ENCODE results near the gene CPSF4L. TPM values are rescaled to one million over a fixed set of nuclear protein-coding genes. Genes with fewer than 3 reads are reported as not detected.

The CPSF4L gene
- total RNA-seq, 2 experiments from 2014 or later: not detected

GRCh38 chr17:73285916-73286862, 24.5 kb upstream of the CPSF4L start:
- Mint-ChIP-seq H3K9me3 (no peaks in the 10 kb centered on the region), H3K4me1 (ENCODE audit: low read depth) (peaks cover 5% of the 10 kb centered on the region), H3K27ac (no peak overlapping the region), H3K36me3 (ENCODE audit: low read depth) (no peaks in the 10 kb centered on the region), H3K4me3 (no peak overlapping the region), H3K27me3 (ENCODE audit: low read depth) (no peaks in the 10 kb centered on the region)
- CTCF ChIA-PET: no interaction called here
- DNase-seq: no peak
- intact Hi-C loops (cut with micrococcal nuclease): no loop called here

- no peak for DNase-seq
- no peaks in the 10 kb centered on the region for H3K27me3 Mint-ChIP-seq (ENCODE audit: low read depth)
- CTCF ChIA-PET: no interaction called here
- peaks cover 2% of the 10 kb centered on the region for H3K4me1 Mint-ChIP-seq (ENCODE audit: low read depth)
- H3K4me3 Mint-ChIP-seq: no peak overlapping the region
- intact Hi-C loops (cut with micrococcal nuclease): no loop called here
- no peaks in the 10 kb centered on the region for H3K36me3 Mint-ChIP-seq (ENCODE audit: low read depth)
- no peaks in the 10 kb centered on the region for H3K9me3 Mint-ChIP-seq
- H3K27ac Mint-ChIP-seq: no peak overlapping the region
Measured at GRCh38 chr17:73285603-73285908, 23.9 kb upstream of the CPSF4L start.

DNA sequence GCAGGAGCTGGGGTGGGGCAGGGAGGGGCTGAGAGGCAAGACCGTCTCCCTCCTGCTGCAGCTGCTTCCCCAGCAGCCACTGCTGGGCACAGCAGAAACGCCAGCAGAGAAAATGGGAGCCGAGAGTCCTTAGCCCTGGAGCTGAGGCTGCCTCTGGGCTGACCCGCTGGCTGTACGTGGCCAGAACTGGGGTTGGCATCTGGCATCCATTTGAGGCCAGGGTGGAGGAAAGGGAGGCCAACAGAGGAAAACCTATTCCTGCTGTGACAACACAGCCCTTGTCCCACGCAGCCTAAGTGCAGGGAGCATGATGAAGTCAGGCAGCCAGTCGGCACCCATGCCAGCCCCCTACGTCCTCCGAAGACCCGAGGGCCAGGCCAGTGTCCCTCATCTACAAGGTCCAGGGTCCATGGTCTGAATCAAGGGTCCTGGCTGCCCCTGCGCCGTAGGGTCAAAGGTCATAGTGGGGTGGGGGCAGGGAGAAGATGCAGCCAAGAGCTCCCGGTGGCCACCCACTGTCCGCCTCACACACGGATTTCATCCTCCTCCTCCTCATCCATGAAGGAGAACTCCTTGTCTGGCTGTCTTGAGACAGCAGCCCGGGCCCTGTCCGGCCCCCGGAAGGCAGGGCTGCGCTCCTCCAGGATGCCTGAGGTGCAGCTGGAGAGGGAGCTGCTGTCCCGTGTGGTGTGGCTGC, 23.4 kb upstream of the CPSF4L start:
- no peaks in the 10 kb centered on the region for H3K9me3 Mint-ChIP-seq
- no peaks in the 10 kb centered on the region for H3K4me1 Mint-ChIP-seq (ENCODE audit: low read depth)
- no peaks in the 10 kb centered on the region for H3K27me3 Mint-ChIP-seq (ENCODE audit: low read depth)
- DNase-seq: no peak
- H3K27ac Mint-ChIP-seq: no peak overlapping the region
- no peaks in the 10 kb centered on the region for H3K36me3 Mint-ChIP-seq (ENCODE audit: low read depth)
- CTCF ChIA-PET: no interaction called here
- intact Hi-C loops (cut with micrococcal nuclease): no loop called here
- H3K4me3 Mint-ChIP-seq: no peak overlapping the region

- H3K27ac Mint-ChIP-seq: no peak overlapping the region
- no peaks in the 10 kb centered on the region for H3K27me3 Mint-ChIP-seq (ENCODE audit: low read depth)
- H3K4me1 Mint-ChIP-seq (ENCODE audit: low read depth): no peaks in the 10 kb centered on the region
- H3K36me3 Mint-ChIP-seq (ENCODE audit: low read depth): no peaks in the 10 kb centered on the region
- H3K9me3 Mint-ChIP-seq: no peaks in the 10 kb centered on the region
- intact Hi-C loops (cut with micrococcal nuclease): no loop called here
- H3K4me3 Mint-ChIP-seq: no peak overlapping the region
- DNase-seq: no peak
- CTCF ChIA-PET: no interaction called here
Measured at GRCh38 chr17:73284354-73284753, 22.7 kb upstream of the CPSF4L start.

GRCh38 chr17:73283841-73284282, 22.2 kb upstream of the CPSF4L start:
- no peaks in the 10 kb centered on the region for H3K36me3 Mint-ChIP-seq (ENCODE audit: low read depth)
- DNase-seq: no peak
- H3K4me1 Mint-ChIP-seq (ENCODE audit: low read depth): no peaks in the 10 kb centered on the region
- no peak overlapping the region for H3K4me3 Mint-ChIP-seq
- H3K27ac Mint-ChIP-seq: no peak overlapping the region
- CTCF ChIA-PET: no interaction called here
- H3K27me3 Mint-ChIP-seq (ENCODE audit: low read depth): no peaks in the 10 kb centered on the region
- H3K9me3 Mint-ChIP-seq: no peaks in the 10 kb centered on the region
- intact Hi-C loops (cut with micrococcal nuclease): no loop called here

DNA sequence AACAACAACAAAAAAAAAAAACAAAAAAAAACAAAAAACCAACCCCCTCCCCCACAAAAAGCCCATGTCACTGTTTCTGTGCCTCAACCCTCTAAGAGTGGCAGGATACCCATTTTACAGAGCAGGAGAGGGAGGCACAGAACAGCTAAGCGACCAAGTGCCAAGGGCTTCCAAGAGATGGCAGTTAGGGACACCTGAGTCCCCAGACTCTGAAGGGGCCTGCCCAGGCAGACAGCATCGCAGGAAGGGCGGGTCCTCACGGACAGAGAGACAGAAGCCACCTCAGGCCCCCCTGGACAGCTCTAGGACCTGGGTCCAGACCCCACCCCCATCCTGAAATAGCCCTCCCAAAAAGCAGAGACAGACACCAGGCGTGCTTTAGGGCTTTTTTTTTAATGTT, 21.6 kb upstream of the CPSF4L start:
- no peaks in the 10 kb centered on the region for H3K4me1 Mint-ChIP-seq (ENCODE audit: low read depth)
- CTCF ChIA-PET: no interaction called here
- intact Hi-C loops (cut with micrococcal nuclease): no loop called here
- no peaks in the 10 kb centered on the region for H3K9me3 Mint-ChIP-seq
- DNase-seq: no peak
- H3K36me3 Mint-ChIP-seq (ENCODE audit: low read depth): no peaks in the 10 kb centered on the region
- no peak overlapping the region for H3K4me3 Mint-ChIP-seq
- H3K27ac Mint-ChIP-seq: no peak overlapping the region
- no peaks in the 10 kb centered on the region for H3K27me3 Mint-ChIP-seq (ENCODE audit: low read depth)

GRCh38 chr17:73282629-73283028, 20.9 kb upstream of the CPSF4L start:
- intact Hi-C loops (cut with micrococcal nuclease): no loop called here
- no peak overlapping the region for H3K4me3 Mint-ChIP-seq
- no peak overlapping the region for H3K27ac Mint-ChIP-seq
- no peaks in the 10 kb centered on the region for H3K9me3 Mint-ChIP-seq
- H3K4me1 Mint-ChIP-seq (ENCODE audit: low read depth): no peaks in the 10 kb centered on the region
- H3K27me3 Mint-ChIP-seq (ENCODE audit: low read depth): no peaks in the 10 kb centered on the region
- CTCF ChIA-PET: no interaction called here
- H3K36me3 Mint-ChIP-seq (ENCODE audit: low read depth): no peaks in the 10 kb centered on the region
- no peak for DNase-seq

GRCh38 chr17:73281928-73282327, 20.2 kb upstream of the CPSF4L start:
- intact Hi-C loops (cut with micrococcal nuclease): no loop called here
- CTCF ChIA-PET: interaction anchor here (3.0 kb wide), 1 partner anchor 27 kb away, joined by 13 read pairs; no protein-coding TSS in a partner anchor
- DNase-seq: no peak
- Mint-ChIP-seq H3K27ac (no peak overlapping the region), H3K27me3 (ENCODE audit: low read depth) (no peaks in the 10 kb centered on the region), H3K4me3 (no peak overlapping the region), H3K9me3 (no peaks in the 10 kb centered on the region), H3K4me1 (ENCODE audit: low read depth) (no peaks in the 10 kb centered on the region), H3K36me3 (ENCODE audit: low read depth) (no peaks in the 10 kb centered on the region)

GRCh38 chr17:73280191-73280590, 18.5 kb upstream of the CPSF4L start:
- no peaks in the 10 kb centered on the region for H3K4me1 Mint-ChIP-seq (ENCODE audit: low read depth)
- CTCF ChIA-PET: interaction anchor here (3.0 kb wide), 1 partner anchor 25 kb away, joined by 13 read pairs; no protein-coding TSS in a partner anchor
- no peak for DNase-seq
- no peaks in the 10 kb centered on the region for H3K9me3 Mint-ChIP-seq
- H3K27me3 Mint-ChIP-seq (ENCODE audit: low read depth): peaks cover 2% of the 10 kb centered on the region
- intact Hi-C loops (cut with micrococcal nuclease): no loop called here
- H3K27ac Mint-ChIP-seq: no peak overlapping the region
- H3K4me3 Mint-ChIP-seq: no peak overlapping the region
- H3K36me3 Mint-ChIP-seq (ENCODE audit: low read depth): no peaks in the 10 kb centered on the region

- no peaks in the 10 kb centered on the region for H3K36me3 Mint-ChIP-seq (ENCODE audit: low read depth)
- CTCF ChIA-PET: interaction anchor here (3.0 kb wide), 1 partner anchor 25 kb away, joined by 13 read pairs; no protein-coding TSS in a partner anchor
Measured at GRCh38 chr17:73279704-73280103, 18.0 kb upstream of the CPSF4L start.

GRCh38 chr17:73278465-73279453, 17.1 kb upstream of the CPSF4L start:
- CTCF ChIA-PET: interaction anchor here (0.7 to 3.0 kb wide), 2 partner anchors 24 to 87 kb away, joined by 3 to 13 read pairs; no protein-coding TSS in a partner anchor

More at GRCh38 chr17:73279704-73280103, 18.0 kb upstream of the CPSF4L start:
- no peaks in the 10 kb centered on the region for H3K9me3 Mint-ChIP-seq
- H3K4me1 Mint-ChIP-seq (ENCODE audit: low read depth): no peaks in the 10 kb centered on the region
- intact Hi-C loops (cut with micrococcal nuclease): no loop called here
- no peak overlapping the region for H3K27ac Mint-ChIP-seq
- no peak overlapping the region for H3K4me3 Mint-ChIP-seq
- no peak for DNase-seq
- peaks cover 2% of the 10 kb centered on the region for H3K27me3 Mint-ChIP-seq (ENCODE audit: low read depth)

GRCh38 chr17:73278049-73278464, 16.4 kb upstream of the CPSF4L start:
- CTCF ChIA-PET: interaction anchor here (0.7 to 1.5 kb wide), 2 partner anchors 23 to 88 kb away, joined by 3 to 7 read pairs; no protein-coding TSS in a partner anchor
- intact Hi-C loops (cut with micrococcal nuclease): no loop called here
- Mint-ChIP-seq H3K9me3 (no peaks in the 10 kb centered on the region), H3K27ac (no peak overlapping the region), H3K36me3 (ENCODE audit: low read depth) (no peaks in the 10 kb centered on the region), H3K4me3 (no peak overlapping the region), H3K4me1 (ENCODE audit: low read depth) (no peaks in the 10 kb centered on the region), H3K27me3 (ENCODE audit: low read depth) (peaks cover 2% of the 10 kb centered on the region)
- DNase-seq: no peak

More at GRCh38 chr17:73278465-73279453, 17.1 kb upstream of the CPSF4L start:
- Mint-ChIP-seq H3K9me3 (no peaks in the 10 kb centered on the region), H3K27ac (no peak overlapping the region), H3K36me3 (ENCODE audit: low read depth) (no peaks in the 10 kb centered on the region), H3K4me1 (ENCODE audit: low read depth) (no peaks in the 10 kb centered on the region), H3K27me3 (ENCODE audit: low read depth) (peaks cover 2% of the 10 kb centered on the region), H3K4me3 (no peak overlapping the region)
- intact Hi-C loops (cut with micrococcal nuclease): no loop called here
- no peak for DNase-seq
